HepG2 (cell line): ENCODE measurements around the gene PRKACA. TPM values are rescaled to one million over a fixed set of nuclear protein-coding genes. Genes with fewer than 3 reads are reported as not detected.

Experiments
- ATAC-seq: fragments of 200-7000 bp; cut with Tn5 transposase; 3 replicates; pipeline ENCODE4 v1.9.1; 2020; ENCODE audit warnings: mild to moderate bottlenecking, moderate library complexity
- BruUV-seq: library from RNA; stranded (reverse); fragments of 400-500 nt; replicated peaks from 2 replicates; lab custom pipeline; 2021; lab: Mats Ljungman, UMichigan
- CTCF ChIA-PET: fragments of 300-600 bp; formaldehyde crosslinking; extraction: SDS; loops from one replicate; lab custom pipeline; 2021; ENCODE audit warnings: low total read pairs, inconsistent platforms, low intra/inter-chr PET ratio; lab: Yijun Ruan, JAX
- POLR2A ChIA-PET: fragments of 350-600 bp; sonication (Branson Sonifier 250); formaldehyde crosslinking; loops from one replicate; lab custom pipeline; 2020; ENCODE audit warnings: antibody characterized with exemption, inconsistent platforms; lab: Yijun Ruan, JAX
- DNase-seq: peaks from one replicate; pipeline ENCODE4 v3.0.0-alpha.2; 2015; ENCODE audit warnings: low spot score
- FAIRE-seq: peaks from 3 replicates; lab custom pipeline; 2011; peaks lifted over from hg19 to GRCh38; lab: Jason Lieb, UNC
- H2AFZ ChIP-seq: one replicate; pipeline ENCODE4 v1.6.1; 2011; ENCODE audit warnings: low read length, inconsistent platforms
- H3K27ac ChIP-seq: fragments of 300-600 bp; 3 replicates; pipeline ENCODE4 v1.8.0; 2011; ENCODE audit warnings: mixed run types, mild to moderate bottlenecking, mixed read lengths, low read length, inconsistent platforms; ENCODE audit not compliant: insufficient read depth; ENCODE audit errors: extremely low read length
- H3K27me3 ChIP-seq, 2 experiments: fragments of 200-600 bp in 1 of 2; 2 replicates in 1 of 2; 3 replicates in 1 of 2; pipeline versions ENCODE4 v1.6.0 to v1.8.0; 2011; ENCODE audit warnings: low read length in 2 of 2, mild to moderate bottlenecking in 2 of 2, moderate library complexity in 2 of 2, inconsistent platforms in 1 of 2; ENCODE audit not compliant: insufficient read depth in 2 of 2, control insufficient read depth in 1 of 2
- H3K36me3 ChIP-seq, 2 experiments: fragments of 200-600 bp in 1 of 2; replicated peaks in 1 of 2; 2 replicates in 1 of 2; 3 replicates in 1 of 2; pipeline versions ENCODE4 v1.5.1 to v1.8.0; 2011; ENCODE audit warnings: low read length in 2 of 2, inconsistent platforms in 1 of 2; ENCODE audit not compliant: insufficient read depth in 2 of 2, control insufficient read depth in 1 of 2
- H3K4me1 ChIP-seq: 2 replicates; pipeline ENCODE4 v1.5.1; 2012; ENCODE audit warnings: low read length, inconsistent platforms; ENCODE audit not compliant: insufficient read depth
- H3K4me2 ChIP-seq: 2 replicates; pipeline ENCODE4 v1.6.0; 2011; ENCODE audit warnings: low read depth, low read length, inconsistent platforms
- H3K4me3 ChIP-seq, 3 experiments: fragments of 200-600 bp in 1 of 3; sonication (generic), shearing (Covaris generic) in 1 of 3; replicated peaks in 1 of 3; 2 replicates each; pipeline ENCODE4 v1.5.1; 2011 to 2016; ENCODE audit warnings: low read length in 3 of 3, inconsistent platforms in 2 of 3, low read depth in 2 of 3, mild to moderate bottlenecking in 2 of 3, control low read depth in 1 of 3, mixed read lengths in 1 of 3; ENCODE audit not compliant: insufficient read depth in 1 of 3
- H3K79me2 ChIP-seq: one replicate; pipeline ENCODE4 v1.6.1; 2011; ENCODE audit warnings: low read length, inconsistent platforms; ENCODE audit not compliant: insufficient read depth
- H3K9ac ChIP-seq: 2 replicates; pipeline ENCODE4 v1.6.0; 2011; ENCODE audit warnings: mild to moderate bottlenecking, low read depth, low read length, inconsistent platforms; ENCODE audit not compliant: insufficient read depth
- H3K9me3 ChIP-seq: 2 replicates; pipeline ENCODE4 v1.5.1; 2012; ENCODE audit warnings: mild to moderate bottlenecking, low read length
- H4K20me1 ChIP-seq: 2 replicates; pipeline ENCODE4 v1.6.0; 2011; ENCODE audit warnings: inconsistent platforms, mild to moderate bottlenecking, low read length, moderate library complexity; ENCODE audit not compliant: insufficient read depth
- MXD4 ChIP-seq: IDR thresholded peaks from 2 replicates; pipeline ENCODE4 v1.6.1; 2016; ENCODE audit warnings: mild to moderate bottlenecking, missing biosample characterization, missing genetic modification reagents
- NPAS2 ChIP-seq: sonication (generic); formaldehyde crosslinking; IDR thresholded peaks from 2 replicates; pipeline ENCODE4 v1.8.0; 2022; ENCODE audit warnings: mild to moderate bottlenecking, missing genetic modification reagents, borderline replicate concordance
- RFX1 ChIP-seq: fragments of 450-650 bp; IDR thresholded peaks from 2 replicates; pipeline ENCODE4 v1.6.1; 2017
- ZNF12 ChIP-seq: sonication (generic); formaldehyde crosslinking; IDR thresholded peaks from 2 replicates; pipeline ENCODE4 v1.5.0; 2020; ENCODE audit warnings: missing genetic modification reagents
- ZNF160 ChIP-seq: sonication (generic); formaldehyde crosslinking; IDR thresholded peaks from 2 replicates; pipeline ENCODE4 v1.8.0; 2022; ENCODE audit warnings: mild to moderate bottlenecking, inconsistent platforms, missing genetic modification reagents
- ZNF234 ChIP-seq: sonication (generic); formaldehyde crosslinking; conservative IDR thresholded peaks from 2 replicates; pipeline ENCODE4 v1.5.1; 2020; ENCODE audit warnings: mild to moderate bottlenecking, missing genetic modification reagents
- ZNF256 ChIP-seq: sonication (generic); formaldehyde crosslinking; conservative IDR thresholded peaks from 2 replicates; pipeline ENCODE4 v1.4.0; 2020; ENCODE audit warnings: missing genetic modification reagents
- ZNF562 ChIP-seq: sonication (generic); formaldehyde crosslinking; IDR thresholded peaks from 2 replicates; pipeline ENCODE4 v1.8.0; 2022; ENCODE audit warnings: missing genetic modification reagents, borderline replicate concordance
- WGBS: methylation state at CpG from one replicate; pipeline ENCODE4 v1.1.6; 2017; ENCODE audit warnings: low lambda C conversion rate; 5-methylcytosine and 5-hydroxymethylcytosine counted together
- in situ Hi-C: cut with HindIII; loops from 2 replicates; pipeline ENCODE4 v1.10.0; 2017; ENCODE audit warnings: low pct_unique_long_range_greater_than_20kb; ENCODE audit not compliant: extremely low pct_ligation_motif_present
- intact Hi-C: fragments of 100-400 bp; cut with micrococcal nuclease; formaldehyde crosslinking; loops from one replicate; pipeline ENCODE4 v1.10.0; 2022; ENCODE audit not compliant: unreplicated experiment
- polyA plus RNA-seq, 8 experiments: library from polyadenylated mRNA; depleted of rRNA in 3 of 8; stranded (reverse) in 7 of 8; unstranded in 1 of 8; fragments of >200 nt; fragmentation: Illumina TruSeq in 4 of 8; extraction: Trizol in 4 of 8; gene quantifications; 2 replicates each; pipeline versions ENCODE4 v1.2.1 to v1.2.3, GENCODE V29; 2011 to 2016; ENCODE audit warnings: low read depth in 4 of 8, missing spikeins in 1 of 8, mixed read lengths in 1 of 8; ENCODE audit not compliant: insufficient read depth in 1 of 8
- total RNA-seq, 5 experiments: library from RNA; depleted of rRNA; stranded (reverse); fragments of >200 nt; fragmentation: Illumina TruSeq; extraction: Trizol; gene quantifications; 2 replicates each; pipeline ENCODE4 v1.2.3, GENCODE V29; 2016; ENCODE audit warnings: low read depth in 1 of 5
- TF ChIP-seq, protein P1 (sequence below): sonication (generic); formaldehyde crosslinking; IDR thresholded peaks from 2 replicates; pipeline ENCODE4 v1.5.0; 2020; ENCODE audit warnings: missing genetic modification reagents

The PRKACA gene
- total and polyA plus RNA-seq, 2 of the 13 experiments (the other 11 are each of a cell fraction or from before 2014, with no cell fraction given) = 11.0 to 18.2 TPM

DNA sequence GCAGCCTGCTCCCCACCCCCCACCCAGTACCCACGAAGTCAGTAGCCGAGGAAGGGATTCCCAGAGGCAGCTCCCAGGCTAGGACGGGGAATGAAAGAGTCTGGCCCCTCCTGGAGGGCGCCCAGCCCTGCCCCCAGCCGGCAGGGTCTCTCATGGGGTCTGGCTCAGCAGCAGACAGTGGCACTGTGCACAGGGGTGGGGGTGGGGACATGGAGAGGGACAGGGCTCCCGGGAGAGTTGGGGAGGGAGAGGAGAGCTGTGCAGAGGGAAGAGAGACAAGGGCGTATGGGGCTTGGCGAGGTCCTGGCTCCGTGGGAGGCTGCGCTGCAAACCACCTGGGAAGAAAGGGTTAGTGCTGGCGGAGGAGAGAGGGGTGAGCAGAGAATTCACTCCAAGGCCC lies 46.5 kb upstream of the PRKACA start (continued):
- TF ChIP-seq ZNF234 (CRISPR knock-in tag) = no peak
- TF ChIP-seq RFX1 = no peak
- TF ChIP-seq NPAS2 (CRISPR knock-in tag) = no peak
- no peak for TF ChIP-seq ZNF256 (CRISPR knock-in tag)
- TF ChIP-seq ZNF12 (CRISPR knock-in tag) = no peak
- TF ChIP-seq, protein P1, sequence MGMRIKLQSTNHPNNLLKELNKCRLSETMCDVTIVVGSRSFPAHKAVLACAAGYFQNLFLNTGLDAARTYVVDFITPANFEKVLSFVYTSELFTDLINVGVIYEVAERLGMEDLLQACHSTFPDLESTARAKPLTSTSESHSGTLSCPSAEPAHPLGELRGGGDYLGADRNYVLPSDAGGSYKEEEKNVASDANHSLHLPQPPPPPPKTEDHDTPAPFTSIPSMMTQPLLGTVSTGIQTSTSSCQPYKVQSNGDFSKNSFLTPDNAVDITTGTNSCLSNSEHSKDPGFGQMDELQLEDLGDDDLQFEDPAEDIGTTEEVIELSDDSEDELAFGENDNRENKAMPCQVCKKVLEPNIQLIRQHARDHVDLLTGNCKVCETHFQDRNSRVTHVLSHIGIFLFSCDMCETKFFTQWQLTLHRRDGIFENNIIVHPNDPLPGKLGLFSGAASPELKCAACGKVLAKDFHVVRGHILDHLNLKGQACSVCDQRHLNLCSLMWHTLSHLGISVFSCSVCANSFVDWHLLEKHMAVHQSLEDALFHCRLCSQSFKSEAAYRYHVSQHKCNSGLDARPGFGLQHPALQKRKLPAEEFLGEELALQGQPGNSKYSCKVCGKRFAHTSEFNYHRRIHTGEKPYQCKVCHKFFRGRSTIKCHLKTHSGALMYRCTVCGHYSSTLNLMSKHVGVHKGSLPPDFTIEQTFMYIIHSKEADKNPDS = no peak

DNA sequence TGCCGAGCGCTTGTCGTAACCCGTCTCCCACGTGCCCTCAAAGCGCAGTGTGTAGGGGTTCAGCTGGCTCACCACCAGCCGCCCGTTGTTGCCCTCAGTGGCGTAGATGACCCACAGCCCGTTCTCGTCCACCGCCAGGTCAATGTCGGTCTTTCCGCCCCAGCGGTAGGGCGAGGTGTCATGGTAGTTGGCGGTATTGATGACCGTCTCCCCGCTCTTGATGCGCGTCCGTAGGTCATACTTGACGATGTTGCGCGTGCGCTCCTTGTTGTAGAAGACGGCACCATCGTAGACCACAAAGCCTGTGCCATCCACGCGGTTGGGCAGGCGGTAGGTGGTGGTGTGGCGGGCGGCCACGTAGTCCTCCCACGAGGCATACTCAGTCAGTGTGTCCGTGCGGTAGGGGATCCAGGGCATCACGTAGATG lies 45.3 kb upstream of the PRKACA start:
- no peak for FAIRE-seq
- intact Hi-C loops = no loop called here
- 93% methylated on average over 38 of the region's 38 CpGs for WGBS

More for the DNA sequence above, 45.3 kb upstream of the PRKACA start:
- Histone ChIP-seq H3K27me3 (no peaks in the 10 kb centered on the region; a peak in 1 of 5 replicates), H3K79me2 (no peaks in the 10 kb centered on the region), H3K36me3 (no peaks in the 10 kb centered on the region), H3K4me3 (no peak overlapping the region), H3K4me1 (no peaks in the 10 kb centered on the region), H2AFZ (no peak overlapping the region), H4K20me1 (no peaks in the 10 kb centered on the region), H3K9ac (no peak overlapping the region), H3K27ac (no peak overlapping the region), H3K4me2 (no peak overlapping the region), H3K9me3 (no peaks in the 10 kb centered on the region)
- no peak for TF ChIP-seq ZNF562 (CRISPR knock-in tag)
- TF ChIP-seq ZNF160 = no peak
- TF ChIP-seq MXD4 (CRISPR knock-in tag) = no peak
- ChIA-PET POLR2A (no interaction called here), CTCF (no interaction called here)
- no TSS peak for BruUV-seq
- in situ Hi-C loops = no loop called here
- ATAC-seq (no peak), DNase-seq (no peak)
